GM18520 (cell line): Measurements from ENCODE around the gene IGSF9.

Experiments used
- ATAC-seq: cut with Tn5 transposase; IDR thresholded peaks from one replicate; pipeline ENCODE4 v1.9.1; 2021; ENCODE audit not compliant: unreplicated experiment

IGSF9 gene, protein sequence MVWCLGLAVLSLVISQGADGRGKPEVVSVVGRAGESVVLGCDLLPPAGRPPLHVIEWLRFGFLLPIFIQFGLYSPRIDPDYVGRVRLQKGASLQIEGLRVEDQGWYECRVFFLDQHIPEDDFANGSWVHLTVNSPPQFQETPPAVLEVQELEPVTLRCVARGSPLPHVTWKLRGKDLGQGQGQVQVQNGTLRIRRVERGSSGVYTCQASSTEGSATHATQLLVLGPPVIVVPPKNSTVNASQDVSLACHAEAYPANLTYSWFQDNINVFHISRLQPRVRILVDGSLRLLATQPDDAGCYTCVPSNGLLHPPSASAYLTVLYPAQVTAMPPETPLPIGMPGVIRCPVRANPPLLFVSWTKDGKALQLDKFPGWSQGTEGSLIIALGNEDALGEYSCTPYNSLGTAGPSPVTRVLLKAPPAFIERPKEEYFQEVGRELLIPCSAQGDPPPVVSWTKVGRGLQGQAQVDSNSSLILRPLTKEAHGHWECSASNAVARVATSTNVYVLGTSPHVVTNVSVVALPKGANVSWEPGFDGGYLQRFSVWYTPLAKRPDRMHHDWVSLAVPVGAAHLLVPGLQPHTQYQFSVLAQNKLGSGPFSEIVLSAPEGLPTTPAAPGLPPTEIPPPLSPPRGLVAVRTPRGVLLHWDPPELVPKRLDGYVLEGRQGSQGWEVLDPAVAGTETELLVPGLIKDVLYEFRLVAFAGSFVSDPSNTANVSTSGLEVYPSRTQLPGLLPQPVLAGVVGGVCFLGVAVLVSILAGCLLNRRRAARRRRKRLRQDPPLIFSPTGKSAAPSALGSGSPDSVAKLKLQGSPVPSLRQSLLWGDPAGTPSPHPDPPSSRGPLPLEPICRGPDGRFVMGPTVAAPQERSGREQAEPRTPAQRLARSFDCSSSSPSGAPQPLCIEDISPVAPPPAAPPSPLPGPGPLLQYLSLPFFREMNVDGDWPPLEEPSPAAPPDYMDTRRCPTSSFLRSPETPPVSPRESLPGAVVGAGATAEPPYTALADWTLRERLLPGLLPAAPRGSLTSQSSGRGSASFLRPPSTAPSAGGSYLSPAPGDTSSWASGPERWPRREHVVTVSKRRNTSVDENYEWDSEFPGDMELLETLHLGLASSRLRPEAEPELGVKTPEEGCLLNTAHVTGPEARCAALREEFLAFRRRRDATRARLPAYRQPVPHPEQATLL

DNA sequence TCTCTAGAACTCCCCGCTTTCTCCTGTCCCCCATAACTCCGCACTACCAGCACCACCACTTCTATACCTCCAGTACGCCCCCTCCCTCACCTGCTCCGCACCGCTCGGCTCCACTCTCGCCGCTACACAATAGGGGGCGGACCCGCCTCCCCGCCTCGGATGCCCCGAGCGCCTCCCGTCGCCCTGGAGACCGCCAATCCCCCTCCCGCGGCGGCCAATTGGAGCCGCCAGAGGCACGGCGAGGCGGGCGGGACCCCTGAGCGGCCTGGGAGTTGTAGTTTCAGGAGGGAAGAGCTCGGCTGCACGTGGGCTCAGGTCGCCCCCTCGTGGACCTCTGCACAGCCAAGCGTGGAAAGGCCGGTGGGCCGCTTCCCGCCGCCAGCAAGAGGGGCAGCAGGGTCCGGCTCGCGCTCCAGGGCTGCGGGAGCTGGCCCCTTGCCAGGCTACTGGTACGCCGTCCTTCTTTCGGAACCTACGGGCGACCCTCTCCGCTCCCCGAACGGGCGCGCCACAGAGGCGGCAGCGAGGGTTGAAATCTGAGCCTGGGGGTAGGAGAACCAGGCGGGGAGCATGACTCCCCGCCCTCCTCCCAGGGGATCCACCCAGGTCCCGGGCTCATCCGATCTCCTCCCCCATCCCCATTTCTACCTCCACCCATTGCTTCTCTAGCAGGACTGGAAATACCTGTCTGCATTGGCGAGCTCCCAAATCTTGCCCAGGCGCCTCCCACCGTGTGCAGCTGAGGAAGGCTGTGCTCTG lies at the start of gene IGSF9:
Gene IGSF9, minus strand, starts transcription at position 131 of the 759 bp plus-strand sequence. CDS start 2,159 bp downstream, outside the sequence.
- no peak for ATAC-seq

- no peak for ATAC-seq
Observed at GRCh38 chr1:159994896-159995295, 49.5 kb upstream of the IGSF9 start.

GRCh38 chr1:159993911-159994310 lies 48.5 kb upstream of the IGSF9 start:
- ATAC-seq: no peak

DNA sequence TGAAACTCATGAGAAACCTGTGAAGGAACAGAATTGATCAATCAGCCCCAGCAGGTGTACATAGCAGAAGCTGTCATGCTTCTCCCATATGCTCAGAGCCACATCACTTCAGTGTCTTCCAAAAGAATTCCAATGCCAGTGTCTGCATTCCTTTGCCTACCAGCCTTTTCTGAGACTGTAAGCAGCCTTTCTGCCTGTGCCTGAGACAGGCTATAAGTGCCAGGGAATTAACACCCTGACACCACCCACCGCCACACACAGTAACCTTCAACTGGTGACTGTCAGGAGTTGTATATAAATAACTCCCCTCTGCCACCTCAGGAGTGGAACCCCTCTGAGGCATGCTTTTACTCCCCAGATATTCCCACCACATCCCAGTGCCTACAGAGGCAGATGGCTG lies 46.7 kb upstream of the IGSF9 start:
- ATAC-seq: no peak

- ATAC-seq: no peak
Observed at GRCh38 chr1:159991513-159991912, 46.1 kb upstream of the IGSF9 start.

GRCh38 chr1:159990005-159990404 lies 44.6 kb upstream of the IGSF9 start:
- ATAC-seq: no peak

GRCh38 chr1:159989581-159989980 lies 44.2 kb upstream of the IGSF9 start:
- ATAC-seq: no peak

GRCh38 chr1:159988006-159988405 lies 42.6 kb upstream of the IGSF9 start:
- ATAC-seq: no peak

DNA sequence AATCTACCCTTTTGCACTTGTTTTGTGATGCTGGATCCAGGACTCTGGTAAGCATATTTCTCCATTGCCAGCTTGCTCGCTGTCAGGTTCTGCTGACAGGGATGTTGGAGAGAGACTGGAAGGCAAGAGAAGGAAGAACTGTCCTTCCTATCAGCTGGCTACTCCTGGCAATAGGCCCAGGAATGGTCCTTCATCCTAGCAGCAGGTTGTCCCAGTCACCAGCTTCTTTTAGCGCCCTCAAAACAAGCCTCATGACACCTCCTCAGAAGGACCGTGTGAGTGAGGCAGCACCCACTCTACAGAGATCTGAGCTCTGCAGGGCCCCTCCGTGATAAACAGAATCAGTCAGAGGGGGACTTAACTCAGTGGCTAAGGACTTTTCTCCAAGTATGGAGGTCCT lies 41.8 kb upstream of the IGSF9 start:
- no peak for ATAC-seq

DNA sequence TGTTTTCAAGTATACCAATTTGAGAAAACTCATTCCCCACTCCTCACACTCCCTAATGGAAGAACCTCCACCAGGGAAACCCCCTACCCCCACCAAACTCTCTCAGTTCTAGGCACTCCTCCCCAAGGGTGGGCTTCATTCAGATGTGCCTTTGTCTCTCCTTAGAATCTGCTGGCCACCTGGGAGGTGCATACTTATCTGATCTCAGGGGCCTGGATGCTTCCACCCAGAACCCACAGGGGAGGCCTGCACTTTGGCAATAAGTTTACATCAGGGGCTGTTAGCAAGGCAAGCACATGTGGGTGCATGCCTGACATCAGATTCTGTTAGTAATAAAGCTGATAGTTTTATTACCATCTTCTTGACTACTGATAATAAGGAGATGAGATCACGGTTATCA lies 41.1 kb upstream of the IGSF9 start:
- ATAC-seq: no peak

- ATAC-seq: no peak
Observed at GRCh38 chr1:159986093-159986492, 40.7 kb upstream of the IGSF9 start.

GRCh38 chr1:159985473-159985872 lies 40.1 kb upstream of the IGSF9 start:
- ATAC-seq: no peak

DNA sequence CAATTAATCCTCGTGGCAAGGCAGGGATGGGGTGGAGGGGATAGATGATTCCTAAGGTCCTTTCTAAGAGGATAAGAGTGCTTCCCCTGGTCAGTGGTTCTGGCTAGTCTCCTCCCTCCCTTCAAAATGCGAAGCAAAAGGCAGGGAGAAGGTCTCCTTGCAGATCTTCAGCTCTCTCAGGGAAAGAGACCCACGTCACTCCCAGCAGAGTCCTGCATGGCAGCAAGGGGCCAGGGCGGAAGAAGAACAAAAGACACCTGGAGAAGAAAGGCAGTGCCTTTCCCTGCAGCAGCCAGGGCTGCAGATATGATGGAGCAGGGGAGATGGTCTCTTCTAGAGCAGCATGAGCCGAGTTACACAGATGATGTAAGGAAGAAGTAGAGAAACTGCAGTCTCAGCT lies 38.3 kb upstream of the IGSF9 start:
- no peak for ATAC-seq

GRCh38 chr1:159982280-159982679 lies 36.9 kb upstream of the IGSF9 start:
- no peak for ATAC-seq

DNA sequence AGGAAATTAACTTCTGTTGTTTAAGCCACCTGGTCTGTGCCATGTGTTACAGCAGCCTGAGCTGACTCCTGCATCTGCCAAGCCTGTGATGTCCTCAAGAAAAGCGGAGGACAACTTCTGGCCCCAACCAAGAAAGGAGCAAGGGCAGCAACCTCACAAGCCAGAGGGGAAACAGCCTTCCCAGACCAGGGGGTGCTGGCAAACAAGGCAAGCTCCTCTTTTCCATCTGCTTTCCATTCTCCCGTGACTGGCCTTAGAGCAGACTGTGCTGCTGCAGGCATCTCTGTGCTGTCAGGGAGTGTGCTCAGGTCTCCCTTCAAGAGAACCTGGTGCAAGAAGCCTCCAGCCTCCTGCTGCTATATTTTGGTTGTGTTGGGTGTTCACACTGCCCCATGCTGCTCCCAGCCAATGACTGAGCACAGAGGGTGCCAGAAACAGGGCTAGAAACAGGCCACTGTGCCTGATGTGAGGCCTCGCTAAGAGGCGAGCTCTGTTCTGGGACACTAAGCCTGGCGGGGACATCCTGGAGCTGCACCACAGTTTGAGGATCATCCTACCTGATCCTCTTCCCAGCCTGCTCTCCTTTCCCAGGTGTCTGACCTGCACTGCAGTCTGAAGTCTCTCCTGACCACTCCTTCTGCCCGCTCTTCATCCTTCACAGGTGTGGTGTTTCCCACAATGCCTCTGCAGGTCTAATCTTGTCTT lies 36.1 kb upstream of the IGSF9 start:
- ATAC-seq: no peak

DNA sequence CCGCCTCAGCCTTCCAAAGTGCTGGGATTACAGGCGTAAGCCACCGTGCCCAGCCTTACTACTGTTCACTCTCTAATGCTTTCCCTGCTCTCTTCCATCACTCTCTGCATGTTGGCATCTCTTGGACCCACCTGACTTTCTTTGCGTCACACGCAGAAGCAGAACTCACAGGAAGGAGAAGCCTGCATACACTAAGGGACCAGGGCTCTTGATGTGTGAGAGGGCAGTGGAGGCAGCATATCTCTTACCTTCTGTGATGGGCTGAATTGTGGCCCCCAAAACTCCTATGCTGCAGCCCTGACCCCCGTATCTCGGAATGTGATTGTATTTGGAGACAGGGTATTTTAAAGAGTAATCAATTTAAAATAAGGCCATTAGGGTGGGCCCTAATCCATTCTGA lies 35.4 kb upstream of the IGSF9 start:
- no peak for ATAC-seq

DNA sequence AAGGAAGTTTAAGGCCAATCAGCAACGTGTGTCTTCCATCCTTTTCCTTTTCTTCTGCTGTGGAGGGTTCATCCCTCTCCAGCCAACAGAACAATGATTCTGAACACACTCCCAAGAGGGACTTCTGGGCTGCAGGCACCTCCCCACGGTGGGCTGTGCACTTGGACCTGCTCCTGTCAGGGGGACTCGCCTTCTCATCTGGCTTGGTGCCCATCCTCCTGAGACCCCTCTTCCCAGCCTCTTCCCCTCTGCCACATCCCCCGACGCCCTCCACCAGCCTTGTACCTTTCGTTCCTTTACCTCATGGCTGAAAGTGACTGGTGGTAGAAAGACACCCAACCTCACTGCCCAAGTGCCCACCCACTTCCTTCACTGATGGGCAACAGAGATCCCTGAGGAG lies 34.7 kb upstream of the IGSF9 start:
- no peak for ATAC-seq

- ATAC-seq: no peak
Observed at GRCh38 chr1:159979257-159979656, 33.8 kb upstream of the IGSF9 start.

GRCh38 chr1:159978107-159978398 lies 32.6 kb upstream of the IGSF9 start:
- no peak for ATAC-seq

- no peak for ATAC-seq
Observed at GRCh38 chr1:159977364-159978106, 32.1 kb upstream of the IGSF9 start.
